RCC 7860 (cell line): Measurements from ENCODE around the gene MCRS1.

ENCODE experiments used
- DNase-seq: peaks from one replicate; pipeline ENCODE4 v3.0.0-alpha.2; 2015; ENCODE audit warnings: low spot score
- FAIRE-seq: peaks from 2 replicates; lab custom pipeline; 2012; peaks lifted over from hg19 to GRCh38; lab: Jason Lieb, UNC

The MCRS1 gene

GRCh38 chr12:49557187-49557916 lies 10.6 kb downstream of the MCRS1 start:
- FAIRE-seq, result no peak
- no peak for DNase-seq

DNA sequence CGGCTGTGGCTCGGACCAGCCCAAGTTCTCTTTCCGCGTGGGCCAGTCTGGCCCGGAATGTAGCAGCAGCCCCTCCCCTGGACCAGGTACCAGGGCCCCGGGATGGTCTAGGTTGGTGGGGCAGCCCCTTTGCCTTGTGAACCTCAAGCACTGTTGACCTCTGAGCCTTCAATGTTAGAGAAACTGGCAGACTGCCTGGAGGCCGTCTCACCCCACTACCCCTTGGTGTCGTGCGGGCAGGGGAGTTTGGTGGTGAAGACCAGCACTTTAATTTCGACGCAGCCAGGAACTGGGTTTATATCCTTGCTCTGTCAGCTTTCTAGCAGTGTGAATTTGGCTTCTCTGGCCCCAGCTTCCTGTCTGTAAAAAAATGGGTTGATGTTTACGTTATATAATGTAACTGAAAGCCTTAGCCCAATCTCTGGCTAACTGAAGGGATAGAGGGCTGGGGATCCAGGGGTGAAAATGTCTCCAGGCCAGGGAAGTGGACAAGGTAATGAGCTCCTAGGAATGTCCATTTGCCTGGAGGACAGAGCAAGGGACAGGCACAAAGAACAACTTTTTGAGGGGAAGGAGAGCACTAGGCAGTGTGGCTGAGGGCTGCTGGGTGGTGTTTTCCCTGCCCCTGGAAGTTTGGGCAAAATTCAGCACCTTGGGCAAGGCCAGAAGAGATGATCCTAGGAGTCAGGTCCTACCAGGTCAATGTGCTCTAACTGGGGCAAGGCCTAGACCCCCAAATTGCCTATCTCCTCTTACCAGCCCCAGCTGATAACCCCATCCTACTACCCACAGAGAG lies 11.4 kb downstream of the MCRS1 start:
- DNase-seq (no peak), FAIRE-seq (no peak)

GRCh38 chr12:49555631-49556390 lies 12.1 kb downstream of the MCRS1 start:
- FAIRE-seq, result no peak

DNA sequence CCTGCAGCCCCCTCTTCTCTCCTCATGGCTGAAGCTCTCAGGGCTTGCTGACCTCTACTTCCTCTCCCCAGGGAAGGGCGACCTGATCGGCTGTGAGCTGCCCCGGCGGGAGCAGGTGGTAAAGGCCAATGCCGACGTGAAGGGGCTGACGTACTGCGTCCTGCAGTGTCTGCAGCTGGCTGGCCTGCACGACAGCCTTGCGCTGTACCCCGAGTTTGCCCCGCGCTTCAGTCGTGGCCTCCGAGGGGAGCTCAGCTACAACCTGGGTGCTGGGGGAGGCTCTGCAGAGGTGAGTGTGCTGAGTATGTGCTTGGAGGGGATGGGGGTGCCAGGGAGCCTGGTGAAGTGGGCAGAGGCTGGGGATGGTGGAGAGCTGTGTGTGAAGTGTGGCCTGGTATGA lies 13.7 kb downstream of the MCRS1 start:
- FAIRE-seq, result no peak
- no peak for DNase-seq

More at GRCh38 chr12:49555631-49556390, 12.1 kb downstream of the MCRS1 start:
- no peak for DNase-seq

DNA sequence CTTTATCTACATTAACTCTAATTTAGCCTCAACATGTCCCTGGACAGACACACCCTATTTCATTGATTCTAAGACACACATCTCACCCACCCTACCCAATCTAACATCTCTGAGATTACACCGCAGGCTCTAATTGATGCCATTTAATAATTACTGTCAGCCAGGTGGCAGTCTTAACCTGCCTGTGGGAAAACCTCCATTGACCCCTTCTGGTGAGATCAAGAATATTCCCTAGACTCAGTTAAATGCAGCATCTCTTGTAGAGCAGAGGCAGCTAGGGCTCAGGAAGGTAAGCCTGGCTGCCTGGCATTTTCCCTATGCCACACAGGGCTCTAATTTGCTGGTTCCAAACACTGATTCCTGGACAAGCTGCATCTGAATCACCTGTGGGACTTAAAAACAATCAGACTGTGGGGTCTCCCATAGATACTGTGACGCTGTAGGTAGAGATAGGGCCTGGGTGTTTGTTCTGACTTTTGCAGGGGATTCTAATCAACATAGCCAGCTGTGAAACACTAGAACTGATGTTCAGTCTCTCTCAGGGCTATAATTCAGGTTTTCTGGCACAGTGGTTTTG lies 14.3 kb downstream of the MCRS1 start:
- DNase-seq, result peak; percentile 21
- FAIRE-seq, result no peak

DNA sequence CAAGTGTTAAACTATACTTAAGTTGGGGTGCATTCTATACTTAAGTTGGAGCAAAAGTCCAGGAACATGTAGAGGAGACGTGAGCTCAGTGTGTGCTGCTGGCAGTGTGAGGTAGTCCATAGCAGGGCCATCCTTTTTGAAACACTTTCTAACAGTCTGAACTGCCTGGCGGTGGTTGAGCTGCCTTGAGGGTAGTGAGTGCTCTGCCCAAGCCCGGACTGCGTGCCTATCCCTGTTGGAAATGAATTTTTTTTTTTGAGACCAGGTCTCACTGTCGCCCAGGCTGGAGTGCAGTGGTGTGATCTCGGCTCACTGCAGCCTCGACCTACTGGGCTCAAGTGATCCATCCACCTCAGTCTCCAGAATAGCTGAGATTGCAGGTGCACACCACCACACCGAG lies 15.0 kb downstream of the MCRS1 start:
- FAIRE-seq (no peak), DNase-seq (no peak)

DNA sequence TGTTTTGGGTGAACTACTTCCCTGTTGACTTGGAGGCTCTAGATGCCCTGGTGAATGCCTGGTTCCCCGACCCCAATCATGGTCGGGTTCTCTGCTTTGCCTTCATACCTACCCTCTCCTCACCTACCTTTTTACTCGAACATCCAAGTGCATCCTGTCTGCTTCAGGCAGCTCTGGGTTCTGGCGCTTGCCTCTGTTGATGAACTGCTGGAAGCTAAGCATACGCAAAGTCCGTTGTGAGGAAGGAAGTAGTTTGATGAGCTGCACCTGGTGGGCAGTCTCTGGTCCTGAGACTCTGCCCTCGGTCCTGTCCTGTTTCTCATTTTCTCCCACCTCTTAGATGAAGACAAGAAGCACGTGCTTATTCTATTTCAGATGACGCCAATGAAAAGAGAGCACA lies 15.5 kb downstream of the MCRS1 start:
- FAIRE-seq (no peak), DNase-seq (no peak)

GRCh38 chr12:49552014-49552413 lies 15.9 kb downstream of the MCRS1 start:
- no peak for FAIRE-seq
- DNase-seq, result no peak

- FAIRE-seq (no peak), DNase-seq (no peak)
Measured at GRCh38 chr12:49550693-49551252, 17.2 kb downstream of the MCRS1 start.

DNA sequence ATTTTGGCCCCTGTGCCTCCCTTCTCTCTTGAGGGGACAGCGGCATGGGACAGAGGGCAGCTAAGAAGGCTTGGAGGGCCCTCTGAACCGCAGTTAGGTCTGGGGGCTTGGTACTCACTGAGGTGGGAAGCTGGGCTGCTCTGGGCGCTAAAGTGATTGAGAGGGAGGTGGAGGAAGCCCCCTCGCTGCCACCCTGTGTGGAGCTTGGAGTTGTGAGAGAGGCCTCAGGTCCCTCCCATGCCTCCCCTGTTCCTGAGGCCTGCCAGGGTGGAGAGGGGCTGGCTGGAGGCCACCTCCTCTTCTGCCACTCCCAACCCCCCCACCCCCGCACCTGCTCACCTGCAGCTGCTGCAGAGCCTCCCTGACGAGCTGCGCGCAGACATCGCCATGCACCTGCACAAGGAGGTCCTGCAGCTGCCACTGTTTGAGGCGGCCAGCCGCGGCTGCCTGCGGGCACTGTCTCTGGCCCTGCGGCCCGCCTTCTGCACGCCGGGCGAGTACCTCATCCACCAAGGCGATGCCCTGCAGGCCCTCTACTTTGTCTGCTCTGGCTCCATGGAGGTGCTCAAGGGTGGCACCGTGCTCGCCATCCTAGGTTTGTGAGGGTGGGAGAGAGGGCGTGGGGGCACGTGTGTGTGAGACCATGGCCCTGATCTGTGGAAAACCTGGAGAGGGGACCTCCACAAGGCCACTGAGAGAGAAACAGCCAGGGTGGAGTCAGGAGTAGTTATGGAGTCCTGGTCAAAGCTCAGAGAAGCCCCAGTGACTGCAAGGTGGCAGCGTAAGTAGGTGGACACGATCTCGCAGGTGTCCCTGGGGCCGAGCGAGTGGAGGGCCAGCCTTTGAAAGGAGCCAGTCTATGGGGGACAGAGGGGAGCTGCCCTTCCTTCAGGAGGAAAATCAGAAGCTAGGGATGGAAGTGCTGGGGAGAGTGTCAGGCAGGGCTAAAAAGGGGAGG lies 17.9 kb downstream of the MCRS1 start:
- FAIRE-seq (no peak), DNase-seq (no peak)

DNA sequence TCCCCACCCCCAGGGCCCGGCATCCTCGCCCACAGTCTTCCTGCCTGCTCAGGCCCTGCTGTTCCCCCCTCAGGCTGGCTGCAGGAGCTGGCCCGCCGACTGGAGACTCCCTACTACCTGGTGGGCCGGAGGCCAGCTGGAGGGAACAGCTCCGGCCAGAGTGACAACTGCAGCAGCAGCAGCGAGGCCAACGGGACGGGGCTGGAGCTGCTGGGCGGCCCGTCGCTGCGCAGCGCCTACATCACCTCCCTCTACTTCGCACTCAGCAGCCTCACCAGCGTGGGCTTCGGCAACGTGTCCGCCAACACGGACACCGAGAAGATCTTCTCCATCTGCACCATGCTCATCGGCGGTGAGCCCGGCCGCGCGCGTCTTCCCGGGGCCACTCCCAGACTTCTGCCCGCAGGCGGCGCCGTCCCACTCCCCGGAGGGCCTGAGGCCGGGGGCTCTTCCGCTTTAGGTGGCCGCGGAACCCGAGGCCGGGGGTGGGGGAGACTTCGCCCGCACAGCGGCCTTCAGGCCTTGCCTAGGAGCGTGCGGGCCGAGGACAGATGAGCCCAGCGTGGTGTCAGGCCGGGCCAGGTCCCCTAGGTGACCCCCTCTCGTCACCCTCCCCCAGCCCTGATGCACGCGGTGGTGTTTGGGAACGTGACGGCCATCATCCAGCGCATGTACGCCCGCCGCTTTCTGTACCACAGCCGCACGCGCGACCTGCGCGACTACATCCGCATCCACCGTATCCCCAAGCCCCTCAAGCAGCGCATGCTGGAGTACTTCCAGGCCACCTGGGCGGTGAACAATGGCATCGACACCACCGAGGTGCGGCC lies 18.9 kb downstream of the MCRS1 start:
- FAIRE-seq (no peak), DNase-seq (no peak)

DNA sequence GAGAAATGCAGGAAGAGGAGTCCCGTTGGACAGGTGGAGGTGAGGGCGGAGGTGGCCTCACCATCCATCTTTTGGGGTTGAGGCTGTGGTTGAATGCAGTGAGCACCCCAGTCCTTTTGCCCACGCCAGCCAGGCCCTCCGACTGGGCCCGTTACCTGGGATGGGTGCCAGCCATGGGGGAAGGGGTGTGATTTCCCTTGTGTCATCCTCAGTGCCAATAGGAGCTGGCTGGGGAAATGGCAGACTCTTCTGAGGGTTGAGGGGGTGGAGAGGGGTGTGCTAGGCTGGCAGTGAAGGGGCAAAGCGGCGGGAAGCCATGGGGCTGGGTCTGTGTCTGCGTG lies 19.5 kb downstream of the MCRS1 start:
- DNase-seq, result no peak
- FAIRE-seq, result no peak

- FAIRE-seq, result no peak
- no peak for DNase-seq
Measured at GRCh38 chr12:49547090-49547690, 20.8 kb downstream of the MCRS1 start.

DNA sequence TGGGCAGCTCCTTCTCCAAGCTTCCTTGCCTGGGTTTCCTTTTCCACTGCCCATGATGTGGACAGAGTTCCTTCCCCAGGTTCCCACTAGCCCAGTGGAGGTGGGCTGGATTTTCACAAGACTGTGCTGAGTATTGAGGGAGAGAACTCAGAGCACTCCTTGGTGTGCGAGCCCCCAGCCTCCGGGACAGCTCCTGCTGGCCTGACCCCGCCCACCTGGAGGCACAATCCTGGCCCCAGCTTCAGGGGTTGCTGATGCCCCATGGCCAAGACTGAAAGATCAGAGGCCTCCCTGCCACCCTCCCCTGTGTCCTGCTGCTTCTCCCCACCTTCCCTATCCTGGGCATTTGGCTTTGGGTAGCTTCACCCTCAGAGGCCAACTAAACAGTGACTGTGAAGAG lies 21.5 kb downstream of the MCRS1 start:
- no peak for DNase-seq

DNA sequence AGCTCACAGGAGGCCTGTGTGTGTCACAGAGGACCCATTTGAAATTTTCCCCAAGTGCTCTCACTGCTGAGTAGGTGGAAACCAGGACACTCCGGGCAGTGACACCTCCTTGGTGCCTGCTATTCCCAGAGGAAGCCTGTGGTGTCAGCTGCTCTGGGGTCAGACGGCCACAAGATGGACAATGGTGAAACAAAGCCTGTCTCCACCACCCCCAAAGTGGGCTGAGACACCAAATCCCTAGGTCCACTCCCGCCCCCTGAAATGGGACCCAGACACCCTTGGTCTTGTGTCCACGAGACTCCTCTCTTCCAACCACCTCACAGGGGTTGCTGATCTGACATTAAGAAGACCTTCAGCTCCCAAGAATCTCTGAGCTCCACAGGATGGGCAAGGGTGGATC lies 22.1 kb downstream of the MCRS1 start:
- no peak for DNase-seq
- FAIRE-seq, result no peak

More for the DNA sequence above, 21.5 kb downstream of the MCRS1 start:
- FAIRE-seq, result no peak

GRCh38 chr12:49543914-49544815 lies 23.8 kb downstream of the MCRS1 start:
- FAIRE-seq (no peak), DNase-seq (no peak)

- FAIRE-seq (no peak), DNase-seq (no peak)
Measured at GRCh38 chr12:49543221-49543913, 24.6 kb downstream of the MCRS1 start.
